Bronchial epithelial cell (primary cell): ENCODE measurements around the gene LBHD2. TPM values are rescaled to one million over a fixed set of nuclear protein-coding genes. Genes with fewer than 3 reads are reported as not detected.

Source experiments
- DNase-seq: peaks from one replicate; pipeline ENCODE4 v3.0.0-alpha.2; 2010; ENCODE audit warnings: low read depth
- FAIRE-seq: peaks from 2 replicates; lab custom pipeline; 2011; peaks lifted over from hg19 to GRCh38; lab: Jason Lieb, UNC
- H3K27me3 ChIP-seq: 2 replicates; pipeline ENCODE4 v1.5.1; 2011; ENCODE audit warnings: low read length; ENCODE audit not compliant: control insufficient read depth, insufficient read depth
- H3K36me3 ChIP-seq: 2 replicates; pipeline ENCODE4 v1.5.1; 2011; ENCODE audit warnings: low read length; ENCODE audit not compliant: control insufficient read depth, insufficient read depth
- H3K4me3 ChIP-seq: 2 replicates; pipeline ENCODE4 v1.5.1; 2011; ENCODE audit warnings: mild to moderate bottlenecking, low read depth, low read length, control low read depth
- CTCF ChIP-seq: IDR thresholded peaks from 2 replicates; pipeline ENCODE4 v1.5.1; 2011; ENCODE audit warnings: mild to moderate bottlenecking, moderate library complexity, low read length, control low read depth, inconsistent platforms; ENCODE audit not compliant: insufficient read depth, severe bottlenecking
- total RNA-seq: library from RNA; depleted of rRNA; stranded (reverse); fragments of >200 nt; gene quantifications from 2 replicates; pipeline ENCODE4 v1.2.1, GENCODE V29; 2014

The LBHD2 gene
- total RNA-seq, 1 donor from 2014 or later, result not detected

- H3K27me3 ChIP-seq, result no peaks in the 10 kb centered on the region
- FAIRE-seq, result no peak
- no peak for DNase-seq
- no peak overlapping the region for H3K4me3 ChIP-seq
- H3K36me3 ChIP-seq, result no peaks in the 10 kb centered on the region
- TF ChIP-seq CTCF, result no peak
Measured at GRCh38 chr14:103070971-103071542, 13.0 kb upstream of the LBHD2 start.

GRCh38 chr14:103071544-103072251, 12.3 kb upstream of the LBHD2 start:
- H3K36me3 ChIP-seq, result no peaks in the 10 kb centered on the region
- no peak for TF ChIP-seq CTCF
- H3K4me3 ChIP-seq, result no peak overlapping the region
- DNase-seq, result peak; percentile 62
- no peak for FAIRE-seq
- H3K27me3 ChIP-seq, result no peaks in the 10 kb centered on the region

GRCh38 chr14:103072595-103073366, 11.2 kb upstream of the LBHD2 start:
- peak; percentile 12 for TF ChIP-seq CTCF
- FAIRE-seq, result no peak
- H3K27me3 ChIP-seq, result no peaks in the 10 kb centered on the region
- H3K36me3 ChIP-seq, result no peaks in the 10 kb centered on the region
- peak; percentile 67 for DNase-seq
- H3K4me3 ChIP-seq, result no peak overlapping the region

- Histone ChIP-seq H3K36me3 (no peaks in the 10 kb centered on the region), H3K27me3 (no peaks in the 10 kb centered on the region), H3K4me3 (no peak overlapping the region)
- no peak for DNase-seq
- no peak for TF ChIP-seq CTCF
- no peak for FAIRE-seq
Measured at GRCh38 chr14:103073367-103073875, 10.6 kb upstream of the LBHD2 start.

GRCh38 chr14:103073876-103074728, 9.9 kb upstream of the LBHD2 start:
- Histone ChIP-seq H3K36me3 (no peaks in the 10 kb centered on the region), H3K27me3 (no peaks in the 10 kb centered on the region), H3K4me3 (no peak overlapping the region)
- TF ChIP-seq CTCF, result no peak
- FAIRE-seq (peak; percentile 36), DNase-seq (no peak)
